ENCODE data around the gene NELFA. TPM values are rescaled to one million over a fixed set of nuclear protein-coding genes. Genes with fewer than 3 reads are reported as not detected.

The NELFA gene
- total RNA-seq, 1 donor from 2014 or later, result 32.5 TPM

DNA sequence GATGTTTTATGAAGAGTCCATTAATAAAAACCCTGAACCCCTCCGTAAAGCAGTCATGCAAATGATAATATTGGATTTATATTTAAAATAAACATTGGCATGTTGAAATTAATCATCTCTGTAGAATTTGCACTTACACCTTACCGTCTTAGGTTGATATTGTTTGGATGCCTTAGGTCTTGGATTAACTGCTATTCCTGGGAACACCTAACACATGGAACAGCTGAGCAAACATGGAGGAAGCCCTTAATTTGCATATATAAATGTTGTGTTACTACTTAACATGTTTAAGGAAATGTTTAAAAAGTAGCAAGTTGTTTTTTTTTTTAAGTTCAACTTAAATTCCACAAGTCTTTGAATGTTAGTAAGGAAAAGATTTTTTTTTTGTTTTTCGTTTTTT is 75.1 kb downstream of the NELFA start:
- TF ChIP-seq, protein P1, sequence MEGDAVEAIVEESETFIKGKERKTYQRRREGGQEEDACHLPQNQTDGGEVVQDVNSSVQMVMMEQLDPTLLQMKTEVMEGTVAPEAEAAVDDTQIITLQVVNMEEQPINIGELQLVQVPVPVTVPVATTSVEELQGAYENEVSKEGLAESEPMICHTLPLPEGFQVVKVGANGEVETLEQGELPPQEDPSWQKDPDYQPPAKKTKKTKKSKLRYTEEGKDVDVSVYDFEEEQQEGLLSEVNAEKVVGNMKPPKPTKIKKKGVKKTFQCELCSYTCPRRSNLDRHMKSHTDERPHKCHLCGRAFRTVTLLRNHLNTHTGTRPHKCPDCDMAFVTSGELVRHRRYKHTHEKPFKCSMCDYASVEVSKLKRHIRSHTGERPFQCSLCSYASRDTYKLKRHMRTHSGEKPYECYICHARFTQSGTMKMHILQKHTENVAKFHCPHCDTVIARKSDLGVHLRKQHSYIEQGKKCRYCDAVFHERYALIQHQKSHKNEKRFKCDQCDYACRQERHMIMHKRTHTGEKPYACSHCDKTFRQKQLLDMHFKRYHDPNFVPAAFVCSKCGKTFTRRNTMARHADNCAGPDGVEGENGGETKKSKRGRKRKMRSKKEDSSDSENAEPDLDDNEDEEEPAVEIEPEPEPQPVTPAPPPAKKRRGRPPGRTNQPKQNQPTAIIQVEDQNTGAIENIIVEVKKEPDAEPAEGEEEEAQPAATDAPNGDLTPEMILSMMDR (IDR thresholded peaks at IDR 0.05), result no peak
- H3K4me3 Mint-ChIP-seq (ENCODE audit: unreplicated experiment), result no peak overlapping the region
- H3K27me3 Mint-ChIP-seq (ENCODE audit: unreplicated experiment), result no peaks in the 10 kb centered on the region
- no peak for DNase-seq (ENCODE audit: extremely low spot score, unreplicated experiment)
- no peaks in the 10 kb centered on the region for H3K9me3 Mint-ChIP-seq (ENCODE audit: unreplicated experiment)
- peaks cover 26% of the 10 kb centered on the region for H3K36me3 Mint-ChIP-seq (ENCODE audit: unreplicated experiment)
- H3K27ac Mint-ChIP-seq (ENCODE audit: unreplicated experiment), result no peak overlapping the region
- peaks cover 3% of the 10 kb centered on the region for H3K4me1 Mint-ChIP-seq (ENCODE audit: unreplicated experiment)

DNA sequence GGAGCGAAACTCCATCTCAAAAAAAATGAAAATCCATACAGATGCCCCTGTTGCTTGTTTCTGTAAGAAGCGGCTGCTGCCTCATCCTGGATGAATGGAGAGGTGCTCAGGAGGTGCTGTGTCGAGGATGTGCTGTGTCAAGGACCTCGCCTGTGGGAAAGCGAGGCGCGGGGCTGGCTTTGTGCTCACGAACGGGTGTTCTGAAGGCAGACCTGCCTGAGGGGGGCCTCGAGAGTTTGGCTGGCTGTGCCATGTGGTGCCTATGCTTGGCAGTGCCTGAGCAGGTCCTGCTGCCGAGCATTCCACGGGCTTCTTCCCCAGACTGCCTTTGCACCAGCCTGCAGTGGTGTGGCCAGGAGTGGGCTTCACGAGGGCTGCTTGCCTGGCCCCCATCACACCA is 76.0 kb downstream of the NELFA start:
- H3K9me3 Mint-ChIP-seq (ENCODE audit: unreplicated experiment), result no peaks in the 10 kb centered on the region
- H3K36me3 Mint-ChIP-seq (ENCODE audit: unreplicated experiment), result peaks cover 24% of the 10 kb centered on the region
- no peak overlapping the region for H3K27ac Mint-ChIP-seq (ENCODE audit: unreplicated experiment)
- TF ChIP-seq, protein P1 (IDR thresholded peaks at IDR 0.05), result no peak
- peaks cover 12% of the 10 kb centered on the region for H3K4me1 Mint-ChIP-seq (ENCODE audit: unreplicated experiment)
- H3K4me3 Mint-ChIP-seq (ENCODE audit: unreplicated experiment), result no peak overlapping the region
- no peak for DNase-seq (ENCODE audit: extremely low spot score, unreplicated experiment)
- no peaks in the 10 kb centered on the region for H3K27me3 Mint-ChIP-seq (ENCODE audit: unreplicated experiment)

Small RNA genes within 50 kb of the gene (microRNA-seq; reads per million reads assigned to microRNA genes)
- not detected for gene MIR943 (ENCODE audit: unreplicated experiment)

Other genes with a start within 250 kb of the NELFA start
- 6.4 and 6.9 TPM in 2 replicates for gene FGFR3, start 215.7 kb downstream of the NELFA start, total RNA-seq
- gene LETM1, start 152.8 kb downstream of the NELFA start, total RNA-seq, result 48.2 and 49.9 TPM in 2 replicates
- gene NSD2, start 137.6 kb downstream of the NELFA start, total RNA-seq, result 63.4 and 66.4 TPM in 2 replicates
- gene NAT8L, start 50.4 kb upstream of the NELFA start, total RNA-seq, result 0.64 and 0.84 TPM in 2 replicates
- 10.2 and 11.7 TPM in 2 replicates for gene HAUS3, start 233.1 kb upstream of the NELFA start, total RNA-seq
- gene POLN, start 233.1 kb upstream of the NELFA start, total RNA-seq, result 3.8 and 4.2 TPM in 2 replicates